Kidney glomerular epithelial cell (primary cell): ENCODE results near the gene LONP1.
A peak's percentile ranks its signal among the peaks of the same experiment; 100 is the strongest.
"Not testable (repeated sequence)": the region's sequence is repeated elsewhere in the genome, so short reads cannot be mapped to it uniquely, and the experiment has no call there.

Experiments
- DNase-seq: peaks from one replicate; lab custom pipeline; 2025; lab: John Stamatoyannopoulos, UW

The LONP1 gene

GRCh38 chr19:5692723-5693194 is 27.2 kb downstream of the LONP1 start:
- no peak for DNase-seq

GRCh38 chr19:5691822-5692722 is 27.9 kb downstream of the LONP1 start:
- no peak for DNase-seq

- DNase-seq: peak; percentile 27
These were observed 28.8 kb downstream of the LONP1 start for GRCh38 chr19:5690955-5691821.

- DNase-seq: peak; percentile 90
These were observed 29.6 kb downstream of the LONP1 start, which contains the start of gene RPL36 for GRCh38 chr19:5690125-5690954. Gene RPL36 (plus strand): TSS chr19:5690295. CDS start chr19:5690508, 213 bp downstream.

- DNase-seq: not testable (repeated sequence)
These were observed 31.6 kb downstream of the LONP1 start for GRCh38 chr19:5688262-5688881.

GRCh38 chr19:5687360-5688198 is 32.4 kb downstream of the LONP1 start:
- no peak for DNase-seq

GRCh38 chr19:5686647-5687359 is 33.1 kb downstream of the LONP1 start:
- DNase-seq: peak; percentile 86

GRCh38 chr19:5686326-5686646 is 33.7 kb downstream of the LONP1 start:
- no peak for DNase-seq

- DNase-seq: no peak
These were observed 35.1 kb downstream of the LONP1 start for GRCh38 chr19:5684694-5685430.

GRCh38 chr19:5683177-5683886 is 36.6 kb downstream of the LONP1 start:
- DNase-seq: no peak

- DNase-seq: no peak
These were observed 37.9 kb downstream of the LONP1 start for GRCh38 chr19:5682107-5682482.

GRCh38 chr19:5681391-5682106 is 38.4 kb downstream of the LONP1 start:
- DNase-seq: no peak

- peak; percentile 95 for DNase-seq
These were observed 39.2 kb downstream of the LONP1 start, which contains the start of the genes HSD11B1L and MICOS13 for GRCh38 chr19:5680437-5681368. Gene HSD11B1L (plus strand): TSS chr19:5681027. CDS start chr19:5684833, 3,806 bp downstream. Gene MICOS13 (minus strand): TSS chr19:5680516. CDS start chr19:5680486, 30 bp downstream.

GRCh38 chr19:5680084-5680436 is 39.9 kb downstream of the LONP1 start:
- peak; percentile 30 for DNase-seq

- no peak for DNase-seq
These were observed 40.5 kb downstream of the LONP1 start for GRCh38 chr19:5679289-5680083.
